Ishikawa (cell line): Measurements from ENCODE around the gene AATK.

Source experiments
- CREB1 ChIP-seq: IDR thresholded peaks from 2 replicates; pipeline ENCODE4 v1.6.1; 2012; ENCODE audit warnings: low read depth
- EP300 ChIP-seq: IDR thresholded peaks from 2 replicates; pipeline ENCODE4 v1.6.1; 2012; ENCODE audit warnings: borderline replicate concordance
- NFIC ChIP-seq: IDR thresholded peaks from 2 replicates; pipeline ENCODE4 v1.6.1; 2012
- RAD21 ChIP-seq: IDR thresholded peaks from 2 replicates; pipeline ENCODE4 v1.6.1; 2012; ENCODE audit warnings: low read depth
- REST ChIP-seq: IDR thresholded peaks from 2 replicates; pipeline ENCODE4 v1.6.1; 2012; ENCODE audit warnings: low read depth, mild to moderate bottlenecking
- TAF1 ChIP-seq: IDR thresholded peaks from 2 replicates; pipeline ENCODE4 v1.6.1; 2012; ENCODE audit warnings: low read depth, mild to moderate bottlenecking
- TCF12 ChIP-seq: IDR thresholded peaks from 2 replicates; pipeline ENCODE4 v1.6.1; 2012; ENCODE audit warnings: low read depth
- TEAD4 ChIP-seq: IDR thresholded peaks from 2 replicates; pipeline ENCODE4 v1.6.1; 2012

- TF ChIP-seq REST, result no peak
- TF ChIP-seq TEAD4, result no peak
- no peak for TF ChIP-seq TAF1
- no peak for TF ChIP-seq TCF12
- no peak for TF ChIP-seq EP300
- no peak for TF ChIP-seq NFIC
- TF ChIP-seq RAD21, result no peak
- TF ChIP-seq CREB1, result no peak
These were observed 37.1 kb upstream of the AATK start for GRCh38 chr17:81203136-81203535.
